ENCODE data around the gene SPEM3.
"Not testable (repeated sequence)": the region's sequence is repeated elsewhere in the genome, so short reads cannot be mapped to it uniquely, and the experiment has no call there.

Gene SPEM3

GRCh38 chr17:7463372-7463846, 34.8 kb downstream of the SPEM3 start:
- no peak for DNase-seq
- intact Hi-C loops (cut with DNase I): no loop called here

- intact Hi-C loops (cut with DNase I): no loop called here
- DNase-seq: no peak
Observed at GRCh38 chr17:7464081-7464480, 35.4 kb downstream of the SPEM3 start.

- DNase-seq: no peak
Observed at GRCh38 chr17:7465597-7466275, 37.1 kb downstream of the SPEM3 start.

GRCh38 chr17:7466318-7466638, 37.6 kb downstream of the SPEM3 start:
- no peak for DNase-seq
- intact Hi-C loops (cut with DNase I): no loop called here

More at GRCh38 chr17:7465597-7466275, 37.1 kb downstream of the SPEM3 start:
- intact Hi-C loops (cut with DNase I): no loop called here

GRCh38 chr17:7466639-7467341, 38.1 kb downstream of the SPEM3 start:
- intact Hi-C loops (cut with DNase I): no loop called here
- DNase-seq: peak in 21 of 42 donors; percentile 17 to 81 (median 44)

GRCh38 chr17:7467498-7467897, 38.8 kb downstream of the SPEM3 start:
- DNase-seq: no peak
- intact Hi-C loops (cut with DNase I): no loop called here

- intact Hi-C loops (cut with DNase I): no loop called here
- DNase-seq: no peak
Observed at GRCh38 chr17:7468290-7468689, 39.6 kb downstream of the SPEM3 start.

GRCh38 chr17:7468804-7469389, 40.2 kb downstream of the SPEM3 start:
- intact Hi-C loops (cut with DNase I): no loop called here
- no peak for DNase-seq

GRCh38 chr17:7469843-7470242, 41.2 kb downstream of the SPEM3 start:
- DNase-seq; intact Hi-C loops (cut with DNase I): not testable (repeated sequence)

GRCh38 chr17:7470457-7470973, 41.9 kb downstream of the SPEM3 start:
- DNase-seq; intact Hi-C loops (cut with DNase I): not testable (repeated sequence)

- intact Hi-C loops (cut with DNase I): no loop called here
- DNase-seq: no peak
Observed at GRCh38 chr17:7471729-7472128, 43.1 kb downstream of the SPEM3 start.

GRCh38 chr17:7474767-7475166, 46.1 kb downstream of the SPEM3 start:
- intact Hi-C loops (cut with DNase I): loop anchor here (5.0 kb wide), 2 partner anchors 37 to 122 kb away; partner anchors contain the start of genes FGF11, KCTD11 and TMEM102
- not testable (repeated sequence) for DNase-seq

GRCh38 chr17:7475764-7476422, 47.2 kb downstream of the SPEM3 start:
- DNase-seq: peak in 1 of 42 donors; percentile 44
- intact Hi-C loops (cut with DNase I): loop anchor here (5.0 kb wide), 2 partner anchors 39 to 124 kb away; partner anchors contain the start of genes FGF11, KCTD11 and TMEM102

GRCh38 chr17:7476494-7476893, 47.8 kb downstream of the SPEM3 start:
- no peak for DNase-seq
- intact Hi-C loops (cut with DNase I): loop anchor here (5.0 kb wide), 2 partner anchors 39 to 124 kb away; partner anchors contain the start of genes FGF11, KCTD11 and TMEM102

- intact Hi-C loops (cut with DNase I): loop anchor here (5.0 kb wide), 2 partner anchors 40 to 125 kb away; partner anchors contain the start of genes FGF11, KCTD11 and TMEM102
Observed at GRCh38 chr17:7476951-7477350, 48.3 kb downstream of the SPEM3 start.

GRCh38 chr17:7477392-7478275, 49.0 kb downstream of the SPEM3 start:
- intact Hi-C loops (cut with DNase I): loop anchor here (5.0 kb wide), 2 partner anchors 40 to 125 kb away; partner anchors contain the start of genes FGF11, KCTD11 and TMEM102
- peak in 30 of 42 donors; percentile 5 to 62 (median 39) for DNase-seq

More at GRCh38 chr17:7476951-7477350, 48.3 kb downstream of the SPEM3 start:
- DNase-seq: no peak

- intact Hi-C loops (cut with DNase I): loop anchor here (5.0 kb wide), 2 partner anchors 41 to 126 kb away; partner anchors contain the start of genes FGF11, KCTD11 and TMEM102
- DNase-seq: peak; percentile 32 to 86 (median 69)
Observed at GRCh38 chr17:7478276-7479212, 49.9 kb downstream of the SPEM3 start.
